ENCODE data around the gene KAT2B. TPM values are rescaled to one million over a fixed set of nuclear protein-coding genes. Genes with fewer than 3 reads are reported as not detected.

The KAT2B gene
- total RNA-seq, 1 donor from 2014 or later = 3.6 TPM

DNA sequence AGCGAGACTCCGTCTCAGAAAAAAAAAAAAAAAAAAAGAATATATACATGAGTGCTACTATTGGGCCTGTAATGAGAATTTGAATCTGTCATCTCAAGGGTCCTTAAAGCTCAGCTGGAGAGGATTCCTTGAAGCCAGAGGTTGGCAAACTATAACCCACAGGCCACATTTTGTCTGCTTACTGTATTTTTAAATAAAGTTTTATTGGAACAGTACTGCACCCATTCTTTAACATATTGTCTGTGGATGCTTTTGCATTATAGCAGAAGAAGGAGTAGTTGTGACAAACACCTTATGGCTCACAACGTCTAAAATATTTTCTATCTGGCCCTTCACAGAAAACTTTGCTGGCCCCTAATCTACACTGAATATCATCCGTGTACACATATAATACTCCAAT lies 85.0 kb downstream of the KAT2B start:
- TF ChIP-seq, protein P1, sequence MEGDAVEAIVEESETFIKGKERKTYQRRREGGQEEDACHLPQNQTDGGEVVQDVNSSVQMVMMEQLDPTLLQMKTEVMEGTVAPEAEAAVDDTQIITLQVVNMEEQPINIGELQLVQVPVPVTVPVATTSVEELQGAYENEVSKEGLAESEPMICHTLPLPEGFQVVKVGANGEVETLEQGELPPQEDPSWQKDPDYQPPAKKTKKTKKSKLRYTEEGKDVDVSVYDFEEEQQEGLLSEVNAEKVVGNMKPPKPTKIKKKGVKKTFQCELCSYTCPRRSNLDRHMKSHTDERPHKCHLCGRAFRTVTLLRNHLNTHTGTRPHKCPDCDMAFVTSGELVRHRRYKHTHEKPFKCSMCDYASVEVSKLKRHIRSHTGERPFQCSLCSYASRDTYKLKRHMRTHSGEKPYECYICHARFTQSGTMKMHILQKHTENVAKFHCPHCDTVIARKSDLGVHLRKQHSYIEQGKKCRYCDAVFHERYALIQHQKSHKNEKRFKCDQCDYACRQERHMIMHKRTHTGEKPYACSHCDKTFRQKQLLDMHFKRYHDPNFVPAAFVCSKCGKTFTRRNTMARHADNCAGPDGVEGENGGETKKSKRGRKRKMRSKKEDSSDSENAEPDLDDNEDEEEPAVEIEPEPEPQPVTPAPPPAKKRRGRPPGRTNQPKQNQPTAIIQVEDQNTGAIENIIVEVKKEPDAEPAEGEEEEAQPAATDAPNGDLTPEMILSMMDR (conservative IDR thresholded peaks at IDR 0.05; ENCODE audit: low read depth, low read length) = no peak
- H3K4me3 ChIP-seq (ENCODE audit: low read depth, low read length) = no peak overlapping the region
- no peak for DNase-seq (ENCODE audit: low read depth)

GRCh38 chr3:20125897-20126296 lies 85.7 kb downstream of the KAT2B start:
- H3K4me3 ChIP-seq (ENCODE audit: low read depth, low read length) = no peak overlapping the region
- TF ChIP-seq, protein P1 (conservative IDR thresholded peaks at IDR 0.05; ENCODE audit: low read depth, low read length) = no peak
- DNase-seq (ENCODE audit: low read depth) = no peak

DNA sequence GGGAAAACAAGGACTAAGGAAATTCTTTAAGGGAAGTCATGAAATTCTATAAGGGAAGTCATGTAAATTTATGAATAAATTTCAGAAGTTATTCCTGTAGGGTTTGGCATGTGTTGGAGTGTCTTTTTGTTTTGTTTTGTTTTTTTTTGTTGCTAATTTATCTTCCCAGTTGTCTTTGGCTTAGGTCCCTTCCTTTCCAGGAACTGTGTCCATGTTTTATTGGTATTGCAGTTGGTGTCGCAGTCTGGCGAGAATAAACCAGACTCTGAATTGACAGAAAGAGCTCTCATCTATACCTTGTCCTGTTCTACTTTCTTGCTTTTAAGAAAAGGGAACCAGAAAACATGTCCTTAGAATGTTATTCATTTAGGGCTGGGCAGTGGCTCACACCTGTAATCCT lies 88.1 kb downstream of the KAT2B start:
- TF ChIP-seq, protein P1 (conservative IDR thresholded peaks at IDR 0.05; ENCODE audit: low read depth, low read length) = no peak
- H3K4me3 ChIP-seq (ENCODE audit: low read depth, low read length) = no peak overlapping the region
- no peak for DNase-seq (ENCODE audit: low read depth)

DNA sequence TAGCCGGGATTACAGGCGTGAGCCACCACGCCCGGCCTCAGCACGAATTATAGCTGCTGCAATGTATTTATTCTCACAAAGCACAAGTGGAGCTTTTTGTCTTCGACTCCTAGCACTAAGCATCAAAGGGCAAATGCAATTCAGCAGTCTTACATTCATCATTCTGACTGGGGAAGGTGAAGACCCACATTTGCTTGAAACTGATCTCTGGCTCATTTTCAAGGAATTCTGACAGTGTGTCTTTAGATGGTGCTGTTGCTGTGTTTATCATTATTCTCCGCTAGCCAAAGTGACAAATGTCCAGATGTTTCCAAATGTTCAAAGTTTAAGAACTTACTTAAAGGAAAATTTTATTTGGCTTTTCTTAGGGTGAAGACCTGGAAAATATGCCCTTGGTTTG lies 89.9 kb downstream of the KAT2B start:
- TF ChIP-seq, protein P1 (conservative IDR thresholded peaks at IDR 0.05; ENCODE audit: low read depth, low read length) = no peak
- H3K4me3 ChIP-seq (ENCODE audit: low read depth, low read length) = no peak overlapping the region
- DNase-seq (ENCODE audit: low read depth) = no peak

- no peak for DNase-seq (ENCODE audit: low read depth)
- TF ChIP-seq, protein P1 (conservative IDR thresholded peaks at IDR 0.05; ENCODE audit: low read depth, low read length) = no peak
- no peak overlapping the region for H3K4me3 ChIP-seq (ENCODE audit: low read depth, low read length)
Measured at GRCh38 chr3:20136231-20136630, 96.0 kb downstream of the KAT2B start.

- TF ChIP-seq, protein P1 (conservative IDR thresholded peaks at IDR 0.05; ENCODE audit: low read depth, low read length) = no peak
- DNase-seq (ENCODE audit: low read depth) = no peak
- H3K4me3 ChIP-seq (ENCODE audit: low read depth, low read length) = no peak overlapping the region
Measured at GRCh38 chr3:20137647-20138046, 97.4 kb downstream of the KAT2B start.

GRCh38 chr3:20140881-20141280 lies 100.6 kb downstream of the KAT2B start:
- no peak overlapping the region for H3K4me3 ChIP-seq (ENCODE audit: low read depth, low read length)
- DNase-seq (ENCODE audit: low read depth) = no peak
- TF ChIP-seq, protein P1 (conservative IDR thresholded peaks at IDR 0.05; ENCODE audit: low read depth, low read length) = no peak
